Stomach (tissue), 4 donors: ENCODE measurements around the gene TMEM267.
A peak's percentile ranks its signal among the peaks of the same experiment; 100 is the strongest.

Experiments used
- CTCF ChIP-seq, 7 experiments: fragments of 450-650 bp in 4 of 7; fragments of 200-600 bp in 3 of 7; sonication (generic) in 3 of 7; IDR thresholded peaks; one replicate each; pipeline ENCODE4 v1.5.1; 2016 to 2019; ENCODE audit warnings: antibody characterized with exemption in 7 of 7, control low read depth in 2 of 7, mild to moderate bottlenecking in 1 of 7
- EP300 ChIP-seq: sonication (generic); formaldehyde crosslinking; IDR thresholded peaks from one replicate; pipeline ENCODE4 v1.6.1; 2017; ENCODE audit warnings: antibody characterized with exemption
- POLR2A ChIP-seq, 4 donors: fragments of 450-650 bp; IDR thresholded peaks; one replicate each; pipeline ENCODE4 v1.6.1; 2016; ENCODE audit warnings: antibody characterized with exemption in 4 of 4, control low read depth in 2 of 4, mild to moderate bottlenecking in 1 of 4, moderate library complexity in 1 of 4

DNA sequence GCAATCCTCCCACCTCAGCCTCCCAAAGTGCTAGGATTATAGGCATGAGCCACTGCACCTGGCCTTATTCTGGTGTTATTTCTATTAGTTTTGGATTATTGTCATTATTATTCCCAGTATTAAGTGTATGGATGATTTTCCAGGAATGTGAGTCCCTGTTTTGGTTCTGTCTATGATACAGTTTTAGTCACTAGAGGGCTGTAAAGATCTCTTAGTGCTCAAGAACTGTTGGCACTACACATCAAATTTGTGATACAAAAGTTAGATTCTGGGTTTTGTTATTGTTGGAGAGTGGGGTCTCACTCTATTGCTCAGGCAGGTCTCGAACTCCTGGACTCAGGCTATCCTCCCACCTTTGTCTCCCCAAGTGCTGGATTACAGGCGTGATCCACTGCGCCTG is 83.6 kb downstream of the TMEM267 start:
- no peak for TF ChIP-seq EP300
- peak in 1 of 7 experiments; percentile 26 for TF ChIP-seq CTCF (IDR thresholded peaks at IDR 0.05)
- no peak for TF ChIP-seq POLR2A (IDR thresholded peaks at IDR 0.05)
